Measurements from ENCODE around the gene SGMS1.

Gene SGMS1

GRCh38 chr10:50605269-50605950, 18.3 kb downstream of the SGMS1 start:
- no peak for FAIRE-seq

DNA sequence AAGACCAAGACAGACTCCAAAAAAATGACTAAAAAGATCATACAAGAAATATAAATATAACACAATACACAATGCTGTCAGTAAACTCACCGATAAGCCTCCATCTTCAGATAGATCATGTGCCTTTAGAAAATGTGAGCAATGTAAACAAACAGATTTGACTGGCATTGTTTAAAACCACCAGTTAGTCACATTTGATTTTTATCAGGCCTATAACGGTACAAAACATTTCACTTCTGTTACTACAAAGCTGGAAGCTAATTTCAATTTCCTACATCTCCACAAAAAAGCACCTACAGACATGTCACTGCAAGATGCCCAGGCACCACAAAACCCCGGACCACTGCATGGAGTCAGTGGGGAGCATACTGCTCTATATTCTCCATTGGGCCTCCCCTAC, 18.9 kb downstream of the SGMS1 start:
- no peak for FAIRE-seq

DNA sequence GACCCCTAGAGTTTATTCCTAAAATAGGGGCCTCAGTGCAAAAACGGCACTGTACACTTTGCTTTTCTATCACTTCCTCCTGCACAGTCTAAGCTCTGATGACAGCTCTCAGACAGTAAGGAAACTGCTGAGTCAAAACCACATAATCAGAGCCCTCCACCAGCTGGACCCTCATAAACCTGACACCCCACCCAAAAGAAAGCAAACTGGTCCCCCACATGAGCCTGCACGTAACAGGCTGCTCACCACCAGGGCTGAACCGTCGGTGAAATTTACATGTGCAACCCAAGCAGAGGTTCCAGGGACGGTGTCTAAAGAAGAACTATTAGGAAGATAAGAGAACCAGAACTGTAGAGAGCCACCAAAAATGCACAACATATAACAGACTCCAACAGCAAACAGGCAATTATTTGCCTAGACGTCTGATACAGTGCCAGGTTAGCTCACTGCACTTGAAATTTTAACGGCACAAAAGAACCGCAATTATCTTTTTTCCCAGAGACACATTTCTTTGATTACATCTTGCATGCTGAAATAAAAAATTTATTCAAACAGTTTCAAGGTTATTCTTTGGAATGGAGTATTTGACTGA, 19.6 kb downstream of the SGMS1 start:
- no peak for FAIRE-seq

GRCh38 chr10:50603151-50603850, 20.5 kb downstream of the SGMS1 start:
- FAIRE-seq, result no peak

GRCh38 chr10:50601974-50602373, 21.8 kb downstream of the SGMS1 start:
- no peak for FAIRE-seq

DNA sequence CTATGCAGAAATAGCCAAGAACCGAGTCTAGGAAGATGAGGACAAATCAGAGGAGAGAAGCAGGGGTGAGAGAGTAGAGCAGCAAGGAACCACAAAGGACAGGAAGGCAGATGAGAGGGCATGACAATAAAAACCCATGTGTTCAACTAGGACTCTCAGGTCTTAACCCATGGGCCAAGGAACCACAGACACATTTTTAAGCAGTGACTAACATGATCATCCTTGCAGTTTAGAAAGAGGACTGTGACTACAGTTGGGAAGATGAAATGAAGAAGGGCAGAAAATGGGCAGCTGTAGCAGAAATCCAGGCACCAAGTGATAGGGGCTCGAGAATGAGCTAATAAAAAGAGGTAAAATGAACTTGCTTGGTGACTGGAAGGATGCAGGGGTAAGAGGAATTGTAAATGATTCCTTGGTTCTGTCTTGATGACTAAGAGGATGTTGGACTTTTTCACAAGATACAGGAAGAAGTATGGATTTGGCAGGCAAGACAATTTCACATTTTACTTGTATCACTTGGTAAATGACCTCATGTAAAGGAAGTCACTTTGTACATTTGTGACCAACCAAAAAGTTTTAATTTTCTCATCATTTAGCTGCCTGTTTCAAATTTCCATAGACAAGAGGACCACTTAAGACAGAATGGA, 22.8 kb downstream of the SGMS1 start:
- no peak for FAIRE-seq

DNA sequence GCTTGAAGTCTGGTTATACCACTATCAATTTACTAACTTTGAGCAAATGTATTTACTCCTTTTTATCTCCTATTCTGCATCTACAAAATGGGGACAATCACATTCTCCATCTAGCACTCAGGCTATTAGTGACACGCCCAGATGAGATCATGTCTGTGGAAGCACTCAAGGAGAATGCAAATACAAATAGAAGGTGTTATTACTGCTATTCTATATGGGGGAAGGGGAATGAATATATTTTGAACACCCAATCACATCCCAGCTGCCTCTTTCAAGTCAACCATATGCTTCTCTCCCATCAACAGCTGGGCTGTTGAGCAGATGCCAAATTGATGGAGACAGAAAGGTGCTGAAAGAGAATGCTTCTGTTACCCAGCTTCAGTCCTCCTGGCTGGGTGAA, 23.5 kb downstream of the SGMS1 start:
- no peak for FAIRE-seq

DNA sequence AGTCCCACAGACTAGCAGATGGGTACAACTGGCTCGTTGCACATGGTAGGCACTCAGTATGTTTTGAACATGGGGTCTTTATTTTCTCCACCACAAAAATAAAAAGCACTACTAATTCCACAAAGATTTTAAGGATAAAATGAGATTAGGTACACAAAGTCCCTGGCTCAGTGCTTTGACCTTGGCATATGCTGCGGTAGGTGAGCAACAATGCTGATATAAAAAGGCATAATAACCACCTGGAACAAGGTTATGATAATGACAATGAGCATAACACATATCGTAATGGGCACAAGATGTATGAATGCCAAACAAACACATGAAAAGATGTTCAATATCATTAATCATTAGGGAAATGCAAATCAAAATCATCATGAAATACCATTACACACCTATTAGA, 26.9 kb downstream of the SGMS1 start:
- no peak for FAIRE-seq

GRCh38 chr10:50596456-50596855, 27.3 kb downstream of the SGMS1 start:
- FAIRE-seq, result no peak

DNA sequence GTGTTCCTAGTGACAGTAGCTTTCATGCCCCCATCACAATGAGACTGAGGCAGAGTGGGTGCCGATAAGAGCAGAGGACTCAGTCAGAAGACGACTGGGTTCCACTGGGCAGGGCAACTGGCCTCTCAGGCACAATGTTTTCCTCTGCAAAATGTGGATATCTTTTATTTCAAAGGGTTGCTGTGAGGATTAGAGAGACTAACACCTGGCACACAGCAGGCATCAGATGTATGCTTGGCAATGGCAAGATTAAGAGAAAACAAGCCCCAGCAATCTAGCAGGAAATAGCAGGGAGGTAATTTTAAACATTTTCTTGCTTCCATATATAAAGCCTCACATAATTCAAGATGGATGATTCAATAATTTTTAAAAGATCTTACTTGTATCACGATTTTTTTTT, 28.0 kb downstream of the SGMS1 start:
- FAIRE-seq, result no peak

- no peak for FAIRE-seq
Measured at GRCh38 chr10:50593523-50594376, 30.0 kb downstream of the SGMS1 start.

DNA sequence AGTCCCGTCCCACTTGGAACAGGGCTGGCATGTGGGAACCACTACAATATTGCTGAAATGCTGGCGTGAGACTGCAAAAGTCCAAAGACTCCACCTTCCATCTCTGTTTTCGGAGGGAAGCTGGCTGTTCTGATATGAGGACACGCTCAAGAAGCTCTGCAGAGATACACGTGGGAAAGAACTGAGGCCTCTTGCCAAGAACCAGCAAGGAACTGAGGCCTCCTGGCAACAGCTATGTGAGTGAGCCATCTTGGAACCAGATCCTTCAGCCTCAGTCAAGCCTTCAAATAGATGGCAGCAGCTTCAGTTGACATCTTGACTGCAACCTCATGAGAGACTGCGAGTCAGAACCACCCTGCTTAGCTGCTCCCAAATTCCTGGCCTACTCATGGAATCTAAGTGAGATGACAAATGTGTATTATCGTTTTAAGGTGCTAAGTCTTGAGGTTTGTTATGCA, 30.8 kb downstream of the SGMS1 start:
- no peak for FAIRE-seq

DNA sequence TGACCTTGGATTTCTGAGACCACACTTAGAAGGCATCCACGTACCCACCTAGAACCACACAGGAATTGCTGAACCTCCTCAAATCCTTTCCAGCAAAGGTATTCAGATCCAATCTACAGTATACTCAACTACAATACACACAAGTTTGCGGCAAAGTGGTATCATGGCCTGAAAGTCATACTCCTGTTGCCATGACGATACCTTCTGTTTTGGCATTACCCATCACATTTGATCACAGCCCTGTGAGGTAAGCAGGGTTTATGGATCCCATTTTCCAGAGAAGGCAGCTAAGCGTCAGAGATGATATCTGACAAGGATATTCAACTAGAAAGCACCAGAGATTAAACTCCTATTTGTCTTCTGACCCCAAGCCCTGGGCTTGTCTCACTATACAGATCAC, 32.8 kb downstream of the SGMS1 start:
- no peak for FAIRE-seq

GRCh38 chr10:50586740-50587088, 37.0 kb downstream of the SGMS1 start:
- no peak for FAIRE-seq

DNA sequence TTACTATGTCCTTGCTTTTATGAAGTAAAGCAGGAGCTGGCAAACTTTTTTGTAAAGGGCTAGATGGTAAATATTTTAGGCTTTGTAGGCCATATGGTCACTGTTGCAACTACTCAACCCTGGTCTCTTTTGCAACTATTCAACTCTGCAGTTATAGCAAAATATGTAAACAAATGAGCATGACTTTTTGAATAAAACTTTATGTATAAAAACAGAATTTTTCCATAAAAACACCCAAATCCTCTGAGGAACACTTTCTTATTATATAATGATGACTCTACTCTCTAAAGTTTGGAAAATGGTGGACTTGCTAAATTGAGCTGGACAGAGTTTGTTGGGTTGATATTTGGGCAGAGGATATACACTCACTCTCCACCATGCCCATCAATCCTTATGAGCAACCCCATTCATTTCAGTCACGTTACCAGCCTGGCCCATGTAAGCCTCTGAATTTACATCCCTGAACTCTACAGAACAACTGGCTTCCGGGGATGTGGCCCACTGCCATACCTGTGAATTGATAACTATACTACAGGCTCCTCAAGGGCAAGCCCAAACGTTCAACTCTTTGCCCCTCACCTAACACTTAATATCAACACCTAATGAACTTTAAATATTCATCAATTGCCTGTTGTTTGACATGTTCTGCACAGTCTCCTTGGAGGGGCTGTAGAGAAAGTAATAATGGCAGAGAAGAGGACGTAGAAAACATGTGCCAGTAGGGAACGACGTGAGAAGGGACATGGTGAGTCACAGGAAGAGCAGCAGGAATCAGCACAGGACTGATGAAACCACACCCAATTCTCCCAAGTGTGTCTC, 37.6 kb downstream of the SGMS1 start:
- no peak for FAIRE-seq

DNA sequence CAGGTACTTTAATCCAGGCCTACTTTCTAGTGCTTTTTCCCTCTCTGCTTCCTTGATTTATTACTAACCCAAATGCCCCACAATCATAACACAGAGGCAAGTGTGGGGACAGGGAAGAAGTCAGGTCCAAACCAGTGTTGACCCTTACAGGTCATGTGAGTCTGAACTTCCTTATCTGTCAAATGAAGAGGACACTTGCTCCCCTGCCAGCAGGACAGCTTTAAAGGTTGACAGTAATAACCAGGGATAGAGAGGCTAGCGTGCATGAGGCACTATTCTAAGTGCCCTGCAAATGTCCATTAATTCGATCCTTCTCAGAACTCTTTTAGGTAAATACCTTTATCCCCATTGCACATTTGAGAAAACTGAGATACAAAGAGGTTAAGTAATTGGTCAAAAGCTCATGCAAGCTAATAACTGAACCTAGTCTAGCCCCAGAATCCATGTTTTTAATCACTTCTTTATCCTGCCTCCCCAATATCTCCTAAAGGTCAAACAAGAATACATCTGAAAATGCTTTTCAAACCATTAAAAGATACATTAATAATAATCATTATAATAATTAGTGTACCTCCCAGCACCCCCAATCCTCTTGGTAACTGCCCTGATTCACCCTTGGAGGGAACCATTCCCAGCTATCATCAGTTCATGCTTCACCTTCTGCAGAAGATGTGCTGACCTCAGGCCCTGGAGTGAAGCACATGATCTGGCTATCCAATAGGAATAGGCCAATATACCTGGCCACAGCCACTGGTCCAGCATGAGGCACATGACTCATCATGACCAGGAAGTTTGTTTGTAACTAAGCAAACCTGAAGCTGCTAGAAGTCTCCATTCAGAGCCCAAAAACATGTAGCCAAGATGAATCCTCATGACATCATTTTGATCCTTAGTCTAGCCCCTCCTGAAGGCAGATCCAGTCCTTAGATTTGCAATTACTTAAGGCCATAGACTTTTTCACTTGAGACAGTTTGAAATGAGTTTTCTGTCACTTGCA, 40.7 kb downstream of the SGMS1 start:
- no peak for FAIRE-seq

DNA sequence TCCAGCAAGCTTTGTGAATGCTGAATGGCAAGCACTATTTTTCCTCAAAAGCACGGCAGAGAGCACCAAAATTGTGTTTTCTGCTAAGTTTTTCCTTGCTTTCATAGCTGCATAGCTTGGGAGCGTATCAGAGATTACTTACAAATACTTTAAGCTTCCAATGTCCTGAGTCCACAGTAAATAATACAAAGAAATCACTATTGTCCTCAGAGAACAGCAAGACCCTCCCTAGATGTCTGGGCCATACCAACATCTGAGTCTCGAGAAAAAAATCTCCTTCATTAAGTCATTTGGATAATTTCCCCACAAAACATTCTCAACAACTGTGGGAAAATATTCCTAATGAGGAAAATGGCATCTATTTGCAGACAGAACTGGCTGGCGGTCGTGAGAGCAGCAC, 41.7 kb downstream of the SGMS1 start:
- no peak for FAIRE-seq

DNA sequence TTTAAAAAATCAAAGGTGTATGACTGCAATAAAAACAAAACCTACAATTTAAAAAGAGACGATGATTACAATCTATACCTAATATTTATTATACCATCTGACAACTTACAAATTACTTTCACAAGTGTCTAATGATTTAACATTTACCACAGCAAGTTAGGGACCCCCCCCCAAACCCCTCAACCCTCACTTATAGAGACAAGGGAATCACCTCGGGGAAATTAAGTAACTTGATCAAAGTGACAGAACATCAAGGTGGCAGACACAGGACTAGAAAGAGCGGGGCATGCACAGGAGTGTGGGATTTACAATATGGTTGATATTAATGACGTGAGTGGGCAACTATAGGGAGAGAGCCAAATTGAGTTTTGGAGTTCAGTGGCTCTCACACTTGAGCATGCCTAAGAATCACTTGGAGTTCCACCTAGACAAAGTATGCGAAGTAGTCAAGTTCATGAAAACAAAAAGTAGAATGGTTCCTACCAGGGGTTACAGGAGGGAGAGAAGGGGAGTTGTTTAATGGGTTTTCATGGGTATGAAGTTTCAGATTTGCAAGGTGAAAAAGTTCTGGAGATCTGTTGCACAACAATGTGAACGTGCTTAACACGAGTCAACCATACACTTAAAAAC, 43.4 kb downstream of the SGMS1 start:
- FAIRE-seq, result no peak

- FAIRE-seq, result no peak
Measured at GRCh38 chr10:50579491-50580261, 44.1 kb downstream of the SGMS1 start.
